ENCODE data around the gene CACNA2D2. TPM values are rescaled to one million over a fixed set of nuclear protein-coding genes. Genes with fewer than 3 reads are reported as not detected.

CACNA2D2 gene
- total RNA-seq: 1 to 10 TPM; 5.6 to 9.1 TPM

GRCh38 chr3:50503504-50504342, at the start of gene CACNA2D2:
TSS of gene CACNA2D2 (minus strand) at chr3:50503634. CDS start at chr3:50503423, 211 bp downstream.
- peak; percentile 52 for TF ChIP-seq POLR2AphosphoS5 (IDR thresholded peaks at IDR 0.05)
- TF ChIP-seq CTCF (IDR thresholded peaks at IDR 0.05): no peak
- TF ChIP-seq POLR2A (IDR thresholded peaks at IDR 0.05): peak; percentile 47
- H3K36me3 ChIP-seq: no peaks in the 10 kb centered on the region
- peak; percentile 68 for DNase-seq (ENCODE audit: low spot score)
- peak within 1 kb of the TSS; percentile 50 to 68 for H3K27ac ChIP-seq
- 8% methylated on average over 71 of the region's 71 CpGs for WGBS
- no peaks in the 10 kb centered on the region for H3K9me3 ChIP-seq
- no peaks in the 10 kb centered on the region for H3K27me3 ChIP-seq (replicated peaks; ENCODE audit: insufficient read depth)
- intact Hi-C loops (cut with DNase I): no loop called here
- no peaks in the 10 kb centered on the region for H3K4me1 ChIP-seq (replicated peaks)
- peak within 1 kb of the TSS; percentile 53 to 62 for H3K4me3 ChIP-seq

- Histone ChIP-seq H3K27me3 (replicated peaks; ENCODE audit: insufficient read depth) (no peaks in the 10 kb centered on the region), H3K36me3 (no peaks in the 10 kb centered on the region), H3K4me1 (replicated peaks) (no peaks in the 10 kb centered on the region), H3K4me3 (no peak overlapping the region), H3K9me3 (no peaks in the 10 kb centered on the region), H3K27ac (no peak overlapping the region)
- TF ChIP-seq CTCF (IDR thresholded peaks at IDR 0.05): no peak
- no peak for TF ChIP-seq POLR2A (IDR thresholded peaks at IDR 0.05)
- TF ChIP-seq POLR2AphosphoS5 (IDR thresholded peaks at IDR 0.05): no peak
- intact Hi-C loops (cut with DNase I): no loop called here
- DNase-seq (ENCODE audit: low spot score): no peak
- 84% methylated on average over 9 of the region's 9 CpGs for WGBS
Measured at GRCh38 chr3:50552598-50552997, 49.2 kb upstream of the CACNA2D2 start.

GRCh38 chr3:50551681-50552435, 48.4 kb upstream of the CACNA2D2 start:
- Histone ChIP-seq H3K27me3 (replicated peaks; ENCODE audit: insufficient read depth) (no peaks in the 10 kb centered on the region), H3K36me3 (no peaks in the 10 kb centered on the region), H3K4me1 (replicated peaks) (no peaks in the 10 kb centered on the region), H3K27ac (no peak overlapping the region), H3K9me3 (no peaks in the 10 kb centered on the region), H3K4me3 (no peak overlapping the region)
- 65% methylated on average over 7 of the region's 7 CpGs for WGBS
- peak in 2 of 4 experiments; percentile 13 to 33 for TF ChIP-seq CTCF (IDR thresholded peaks at IDR 0.05)
- no peak for TF ChIP-seq POLR2AphosphoS5 (IDR thresholded peaks at IDR 0.05)
- no peak for TF ChIP-seq POLR2A (IDR thresholded peaks at IDR 0.05)
- DNase-seq (ENCODE audit: low spot score): no peak
- intact Hi-C loops (cut with DNase I): no loop called here

GRCh38 chr3:50551054-50551659, 47.7 kb upstream of the CACNA2D2 start:
- H3K27ac ChIP-seq: no peak overlapping the region
- intact Hi-C loops (cut with DNase I): no loop called here
- TF ChIP-seq POLR2AphosphoS5 (IDR thresholded peaks at IDR 0.05) (no peak), POLR2A (IDR thresholded peaks at IDR 0.05) (no peak), CTCF (IDR thresholded peaks at IDR 0.05) (no peak)
- no peaks in the 10 kb centered on the region for H3K9me3 ChIP-seq
- no peak overlapping the region for H3K4me3 ChIP-seq
- no peaks in the 10 kb centered on the region for H3K27me3 ChIP-seq (replicated peaks; ENCODE audit: insufficient read depth)
- no peaks in the 10 kb centered on the region for H3K36me3 ChIP-seq
- DNase-seq (ENCODE audit: low spot score): no peak
- WGBS: 47% methylated on average over 9 of the region's 9 CpGs
- no peaks in the 10 kb centered on the region for H3K4me1 ChIP-seq (replicated peaks)

Data from prostate gland (tissue), 2 donors.